Muscle of back (tissue), 11 donors: ENCODE data around the gene NINJ1. TPM values are rescaled to one million over a fixed set of nuclear protein-coding genes. Genes with fewer than 3 reads are reported as not detected.
"Not testable (repeated sequence)": the region's sequence is repeated elsewhere in the genome, so short reads cannot be mapped to it uniquely, and the experiment has no call there.

Source experiments
- DNase-seq, 3 donors: peaks; one replicate each; pipeline versions ENCODE4 v3.0.0 to v3.0.0-alpha.2; 2013
- polyA plus RNA-seq, 10 donors: library from polyadenylated mRNA; unstranded; fragments of 120-200 nt; gene quantifications; one replicate each; pipeline ENCODE4 v1.2.1, GENCODE V29; 2013; ENCODE audit not compliant: insufficient read length in 10 of 10

NINJ1 gene
- polyA plus RNA-seq, 10 donors, result 21.4 to 30.8 (median 26.4) TPM

- DNase-seq, result no peak
Observed at GRCh38 chr9:93164085-93164484, 30.0 kb upstream of the NINJ1 start.

- peak in 2 of 3 donors; percentile 57 to 81 for DNase-seq
Observed at GRCh38 chr9:93161786-93162562, 27.9 kb upstream of the NINJ1 start.

GRCh38 chr9:93159601-93160471 is 25.8 kb upstream of the NINJ1 start:
- DNase-seq, result peak; percentile 69 to 93 (median 90)

GRCh38 chr9:93156475-93157008 is 22.5 kb upstream of the NINJ1 start:
- DNase-seq, result no peak

- no peak for DNase-seq
Observed at GRCh38 chr9:93155716-93156474, 21.8 kb upstream of the NINJ1 start.

- no peak for DNase-seq
Observed at GRCh38 chr9:93154293-93154903, 20.3 kb upstream of the NINJ1 start.

- no peak for DNase-seq
Observed at GRCh38 chr9:93151097-93151784, 17.2 kb upstream of the NINJ1 start.

- no peak for DNase-seq
Observed at GRCh38 chr9:93149361-93149760, 15.3 kb upstream of the NINJ1 start.

- no peak for DNase-seq
Observed at GRCh38 chr9:93148721-93149120, 14.7 kb upstream of the NINJ1 start.

- no peak for DNase-seq
Observed at GRCh38 chr9:93147632-93148031, 13.6 kb upstream of the NINJ1 start.

GRCh38 chr9:93146696-93147095 is 12.6 kb upstream of the NINJ1 start:
- not testable (repeated sequence) for DNase-seq

- DNase-seq, result peak in 1 of 3 donors; percentile 64
Observed at GRCh38 chr9:93143830-93144530, 9.9 kb upstream of the NINJ1 start.

GRCh38 chr9:93141771-93142483 is 7.9 kb upstream of the NINJ1 start:
- no peak for DNase-seq

- no peak for DNase-seq
Observed at GRCh38 chr9:93139365-93140182, 5.5 kb upstream of the NINJ1 start.

GRCh38 chr9:93138171-93138764 is 4.2 kb upstream of the NINJ1 start:
- no peak for DNase-seq

- DNase-seq, result no peak
Observed at GRCh38 chr9:93137362-93137761, 3.3 kb upstream of the NINJ1 start.

- DNase-seq, result no peak
Observed at GRCh38 chr9:93136011-93136440, 2.0 kb upstream of the NINJ1 start.
